ENCODE measurements around the gene SLC22A16.

The SLC22A16 gene

DNA sequence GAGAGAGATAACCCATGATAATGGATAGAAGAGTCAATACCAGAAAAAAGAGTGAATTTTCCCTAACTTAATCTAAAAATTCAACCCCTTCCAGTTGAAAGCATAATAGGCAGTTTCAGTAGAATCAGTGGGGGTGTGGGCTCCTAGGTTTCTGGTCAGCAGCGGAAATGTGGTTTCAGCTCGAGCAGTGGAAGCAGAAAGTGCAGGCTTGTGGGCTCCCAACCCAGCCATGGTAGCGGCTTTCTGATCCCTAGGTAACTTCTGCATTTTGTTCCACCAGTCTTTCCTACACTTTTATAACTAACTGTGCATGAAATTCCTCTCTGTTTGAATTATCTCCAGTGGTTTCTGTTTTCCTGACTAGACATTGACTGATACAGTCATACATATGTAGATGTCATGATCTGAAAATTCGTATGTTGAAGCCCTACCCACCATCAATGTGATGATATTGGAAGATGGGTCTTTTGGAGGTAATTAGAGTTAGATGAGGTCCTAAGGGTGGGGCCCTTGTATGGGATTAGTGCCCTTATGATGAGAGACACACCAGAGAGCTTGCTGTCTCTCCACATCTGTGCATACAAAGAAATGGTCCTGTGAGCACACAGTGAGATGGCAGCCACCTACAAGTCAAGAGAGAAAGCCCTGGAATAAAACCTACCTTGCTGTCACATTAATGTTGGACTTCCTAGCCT, 54.5 kb downstream of the SLC22A16 start:
- DNase-seq = peak; percentile 82 to 96 (median 95)
- Histone ChIP-seq H3K9me3 (ENCODE audit: control extremely low read depth in 1 of 5, control insufficient read depth in 4 of 5, insufficient read depth in 2 of 5, low read depth in 1 of 5, low read length in 4 of 5) (peaks cover 0 to 10% (median 0%) of the 10 kb centered on the region in 5 experiments), H3K36me3 (ENCODE audit: control insufficient read depth in 4 of 4, insufficient read depth in 4 of 4, low read length in 3 of 4) (peaks cover 0 to 5% (median under 1%) of the 10 kb centered on the region in 4 experiments), H3K27me3 (replicated peaks in 2 of 5; ENCODE audit: control insufficient read depth in 4 of 5, insufficient read depth in 5 of 5, low read length in 4 of 5) (no peaks in the 10 kb centered on the region), H3K4me3 (ENCODE audit: control insufficient read depth in 1 of 7, extremely low read depth in 1 of 7, insufficient read depth in 4 of 7, low read depth in 2 of 7, low read length in 6 of 7) (peak overlapping the region in 1 of 7 experiments; percentile 46), H3K4me1 (ENCODE audit: control extremely low read depth in 1 of 4, control insufficient read depth in 4 of 4, insufficient read depth in 4 of 4, low read length in 3 of 4) (peaks cover 12 to 52% (median 29%) of the 10 kb centered on the region in 4 experiments), H3K27ac (ENCODE audit: insufficient read depth in 1 of 2, low read depth in 1 of 2, low read length in 2 of 2, poor library complexity in 1 of 2, severe bottlenecking in 2 of 2) (no peak overlapping the region)
- ChIA-PET CTCF (interaction anchor here (1.4 kb wide), 1 partner anchor 40 kb away, joined by 4 read pairs; no protein-coding TSS in a partner anchor), POLR2A (no interaction called here)
- WGBS (ENCODE audit: insufficient coverage) = 4% methylated on average over 3 of the region's 4 CpGs

DNA sequence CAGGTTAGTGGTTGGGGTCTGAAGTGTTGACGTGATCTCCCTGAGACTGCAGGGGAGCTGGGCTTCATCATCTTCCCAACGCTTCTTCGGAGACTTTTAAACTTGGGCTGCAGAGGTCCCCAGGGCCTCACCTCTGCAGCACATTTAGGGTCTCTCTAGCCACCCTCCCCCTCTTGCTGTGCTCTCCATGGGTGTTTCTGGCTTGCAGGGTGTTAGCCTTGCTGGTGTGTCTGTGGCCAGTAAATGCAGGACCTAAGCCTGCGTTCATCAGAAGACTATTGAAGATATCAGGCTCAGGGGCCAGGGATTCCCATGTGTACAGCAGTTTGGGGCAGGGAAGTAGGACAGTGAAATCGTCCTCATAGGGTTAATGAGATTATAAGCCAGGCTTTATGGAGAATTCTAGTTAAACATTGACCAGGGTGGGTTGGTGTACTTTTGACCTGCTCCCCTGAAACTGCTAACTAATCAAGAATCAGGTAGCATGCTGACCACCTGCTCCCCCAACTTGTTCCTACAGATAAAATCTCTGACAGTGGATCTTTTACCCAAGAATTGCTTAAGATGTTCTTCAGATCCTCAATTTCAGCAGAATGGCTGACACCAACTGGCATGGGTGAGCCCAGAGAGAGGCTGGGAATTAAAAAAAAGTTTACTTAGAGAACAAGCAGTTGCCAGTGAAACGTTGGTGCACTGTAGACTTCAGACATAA, 57.2 kb downstream of the SLC22A16 start:
- no peaks in the 10 kb centered on the region for H3K36me3 ChIP-seq (ENCODE audit: control insufficient read depth in 4 of 4, insufficient read depth in 4 of 4, low read length in 3 of 4)
- H3K27me3 ChIP-seq (replicated peaks in 2 of 5; ENCODE audit: control insufficient read depth in 4 of 5, insufficient read depth in 5 of 5, low read length in 4 of 5) = no peaks in the 10 kb centered on the region
- H3K27ac ChIP-seq (ENCODE audit: insufficient read depth in 1 of 2, low read depth in 1 of 2, low read length in 2 of 2, poor library complexity in 1 of 2, severe bottlenecking in 2 of 2) = no peak overlapping the region
- POLR2A ChIA-PET = no interaction called here
- WGBS (ENCODE audit: insufficient coverage) = 92% methylated on average over 6 of the region's 6 CpGs
- H3K4me3 ChIP-seq (ENCODE audit: control insufficient read depth in 1 of 7, extremely low read depth in 1 of 7, insufficient read depth in 4 of 7, low read depth in 2 of 7, low read length in 6 of 7) = no peak overlapping the region
- peaks cover 0 to 10% (median 0%) of the 10 kb centered on the region in 5 experiments for H3K9me3 ChIP-seq (ENCODE audit: control extremely low read depth in 1 of 5, control insufficient read depth in 4 of 5, insufficient read depth in 2 of 5, low read depth in 1 of 5, low read length in 4 of 5)
- CTCF ChIA-PET = no interaction called here
- peaks cover 12 to 71% (median 40%) of the 10 kb centered on the region in 4 experiments for H3K4me1 ChIP-seq (ENCODE audit: control extremely low read depth in 1 of 4, control insufficient read depth in 4 of 4, insufficient read depth in 4 of 4, low read length in 3 of 4)
- DNase-seq = no peak

DNA sequence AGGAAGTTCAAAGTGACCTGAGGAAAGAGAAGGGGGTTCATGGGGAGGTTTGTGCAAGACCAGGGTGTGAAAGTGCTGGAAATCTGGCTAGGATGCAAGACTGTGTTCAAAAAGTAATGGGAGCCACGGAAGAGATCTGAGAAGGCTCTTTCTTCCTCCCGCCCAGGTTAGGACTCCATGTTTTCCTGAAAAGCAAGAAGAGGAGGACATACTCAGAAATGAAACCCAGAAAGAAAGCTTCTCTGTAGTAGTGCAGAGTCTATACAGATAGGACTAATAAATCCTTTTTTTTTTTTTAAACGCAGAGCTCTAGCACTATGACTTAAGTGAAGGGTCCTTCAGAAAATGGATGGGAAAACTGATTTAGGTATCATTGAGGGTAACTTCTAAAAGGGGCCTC, 57.8 kb downstream of the SLC22A16 start:
- H3K36me3 ChIP-seq (ENCODE audit: control insufficient read depth in 4 of 4, insufficient read depth in 4 of 4, low read length in 3 of 4) = no peaks in the 10 kb centered on the region
- H3K9me3 ChIP-seq (ENCODE audit: control extremely low read depth in 1 of 5, control insufficient read depth in 4 of 5, insufficient read depth in 2 of 5, low read depth in 1 of 5, low read length in 4 of 5) = peaks cover 0 to 10% (median 0%) of the 10 kb centered on the region in 5 experiments
- no peak overlapping the region for H3K27ac ChIP-seq (ENCODE audit: insufficient read depth in 1 of 2, low read depth in 1 of 2, low read length in 2 of 2, poor library complexity in 1 of 2, severe bottlenecking in 2 of 2)
- peaks cover 10 to 65% (median 36%) of the 10 kb centered on the region in 4 experiments for H3K4me1 ChIP-seq (ENCODE audit: control extremely low read depth in 1 of 4, control insufficient read depth in 4 of 4, insufficient read depth in 4 of 4, low read length in 3 of 4)
- no peak overlapping the region for H3K4me3 ChIP-seq (ENCODE audit: control insufficient read depth in 1 of 7, extremely low read depth in 1 of 7, insufficient read depth in 4 of 7, low read depth in 2 of 7, low read length in 6 of 7)
- WGBS (ENCODE audit: insufficient coverage) = 100% methylated on average over 2 of the region's 3 CpGs
- ChIA-PET CTCF (no interaction called here), POLR2A (no interaction called here)
- H3K27me3 ChIP-seq (replicated peaks in 2 of 5; ENCODE audit: control insufficient read depth in 4 of 5, insufficient read depth in 5 of 5, low read length in 4 of 5) = no peaks in the 10 kb centered on the region
- no peak for DNase-seq

DNA sequence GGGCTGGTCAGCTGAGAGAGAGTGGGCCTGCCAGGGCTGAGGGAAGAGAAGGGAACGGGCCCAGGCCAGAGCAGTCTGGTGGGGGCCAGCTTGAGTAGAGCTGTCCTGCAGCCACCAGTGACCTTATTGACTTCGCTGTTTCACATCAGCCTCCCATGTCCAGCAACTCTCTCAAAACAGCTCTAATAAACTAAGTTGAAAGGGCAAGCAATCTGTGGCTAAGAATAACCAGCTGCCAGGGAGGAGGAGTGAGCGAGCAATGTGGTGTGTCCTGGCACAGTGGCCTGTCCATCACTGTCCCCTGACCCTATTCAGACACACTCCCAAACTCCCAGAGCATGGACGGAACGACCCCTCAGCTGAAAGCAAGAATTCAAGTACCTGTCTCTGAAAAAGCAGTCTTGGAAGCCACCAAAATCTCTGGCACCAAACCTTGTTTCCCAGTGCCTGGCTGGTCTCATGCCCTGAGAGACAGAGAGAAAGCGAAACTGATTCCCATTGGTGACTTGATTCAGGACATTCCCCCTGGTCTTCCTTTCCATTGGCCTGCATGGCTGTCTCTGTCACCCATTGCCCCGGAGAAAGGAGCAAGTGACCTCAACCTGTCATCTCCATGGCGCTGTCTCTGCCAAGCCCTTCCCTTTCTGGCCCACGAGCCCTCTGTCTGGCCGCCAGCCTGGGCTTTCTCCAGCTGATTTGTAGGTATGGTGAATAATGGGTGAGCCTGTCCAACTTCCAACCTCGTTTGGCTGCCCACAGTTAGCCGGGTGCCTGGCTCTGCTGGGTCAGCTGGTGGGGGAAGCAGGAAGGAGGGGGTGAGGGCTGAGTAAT, 61.1 kb downstream of the SLC22A16 start, which contains the start of gene DDO:
Gene DDO, minus strand, starts transcription at position 490 of the 831 bp plus-strand sequence. CDS start 2,113 bp downstream, outside the sequence.
- H3K4me1 ChIP-seq (ENCODE audit: control extremely low read depth in 1 of 4, control insufficient read depth in 4 of 4, insufficient read depth in 4 of 4, low read length in 3 of 4) = peaks cover 3 to 38% (median 23%) of the 10 kb centered on the region in 4 experiments
- no peaks in the 10 kb centered on the region for H3K9me3 ChIP-seq (ENCODE audit: control extremely low read depth in 1 of 5, control insufficient read depth in 4 of 5, insufficient read depth in 2 of 5, low read depth in 1 of 5, low read length in 4 of 5)
- POLR2A ChIA-PET = no interaction called here
- DNase-seq = peak; percentile 55 to 84 (median 71)
- CTCF ChIA-PET = interaction anchor here (0.8 to 1.7 kb wide), 3 partner anchors 13 to 237 kb away, joined by 3 to 6 read pairs (median 5); no protein-coding TSS in a partner anchor
- H3K4me3 ChIP-seq (ENCODE audit: control insufficient read depth in 1 of 7, extremely low read depth in 1 of 7, insufficient read depth in 4 of 7, low read depth in 2 of 7, low read length in 6 of 7) = peak within 1 kb of the TSS in 4 of 7 experiments; percentile 38 to 83 (median 53)
- H3K36me3 ChIP-seq (ENCODE audit: control insufficient read depth in 4 of 4, insufficient read depth in 4 of 4, low read length in 3 of 4) = peaks cover 0 to 10% (median 0%) of the 10 kb centered on the region in 4 experiments
- no peaks in the 10 kb centered on the region for H3K27me3 ChIP-seq (replicated peaks in 2 of 5; ENCODE audit: control insufficient read depth in 4 of 5, insufficient read depth in 5 of 5, low read length in 4 of 5)
- WGBS (ENCODE audit: insufficient coverage) = 47% methylated on average over 10 of the region's 12 CpGs
- H3K27ac ChIP-seq (ENCODE audit: insufficient read depth in 1 of 2, low read depth in 1 of 2, low read length in 2 of 2, poor library complexity in 1 of 2, severe bottlenecking in 2 of 2) = peak within 1 kb of the TSS; percentile 0 to 73

DNA sequence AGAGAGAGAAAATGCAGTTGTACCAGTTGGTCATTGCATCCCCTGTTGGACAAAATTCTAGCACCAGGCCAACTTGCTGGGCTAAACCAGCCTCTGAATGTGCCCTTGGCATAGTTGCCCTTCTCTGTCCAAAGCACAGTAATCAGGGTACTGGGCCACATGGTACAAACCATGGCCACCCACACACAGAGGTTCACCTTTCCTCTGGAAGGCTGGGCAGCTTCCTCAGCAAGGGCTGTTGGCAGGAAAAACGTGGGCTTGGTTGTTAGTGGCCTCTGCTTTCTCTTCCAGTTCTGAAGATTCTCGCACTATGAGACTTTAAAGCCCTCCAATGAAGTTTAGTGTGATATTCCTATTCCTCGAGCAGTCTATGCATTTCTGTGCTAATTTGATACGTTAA, 61.7 kb downstream of the SLC22A16 start:
- peaks cover 0 to 32% (median 18%) of the 10 kb centered on the region in 4 experiments for H3K4me1 ChIP-seq (ENCODE audit: control extremely low read depth in 1 of 4, control insufficient read depth in 4 of 4, insufficient read depth in 4 of 4, low read length in 3 of 4)
- H3K36me3 ChIP-seq (ENCODE audit: control insufficient read depth in 4 of 4, insufficient read depth in 4 of 4, low read length in 3 of 4) = peaks cover 0 to 10% (median 0%) of the 10 kb centered on the region in 4 experiments
- H3K27me3 ChIP-seq (replicated peaks in 2 of 5; ENCODE audit: control insufficient read depth in 4 of 5, insufficient read depth in 5 of 5, low read length in 4 of 5) = no peaks in the 10 kb centered on the region
- H3K4me3 ChIP-seq (ENCODE audit: control insufficient read depth in 1 of 7, extremely low read depth in 1 of 7, insufficient read depth in 4 of 7, low read depth in 2 of 7, low read length in 6 of 7) = peak overlapping the region in 2 of 7 experiments; percentile 53 to 83
- CTCF ChIA-PET = interaction anchor here (1.1 to 1.7 kb wide), 2 partner anchors 12 to 25 kb away, joined by 5 to 6 read pairs; no protein-coding TSS in a partner anchor
- H3K27ac ChIP-seq (ENCODE audit: insufficient read depth in 1 of 2, low read depth in 1 of 2, low read length in 2 of 2, poor library complexity in 1 of 2, severe bottlenecking in 2 of 2) = no peak overlapping the region
- DNase-seq = no peak
- 83% methylated on average over 2 of the region's 4 CpGs for WGBS (ENCODE audit: insufficient coverage)
- POLR2A ChIA-PET = interaction anchor here (0.6 kb wide), 1 partner anchor 951 kb away, joined by 5 read pairs; no protein-coding TSS in a partner anchor
- no peaks in the 10 kb centered on the region for H3K9me3 ChIP-seq (ENCODE audit: control extremely low read depth in 1 of 5, control insufficient read depth in 4 of 5, insufficient read depth in 2 of 5, low read depth in 1 of 5, low read length in 4 of 5)

DNA sequence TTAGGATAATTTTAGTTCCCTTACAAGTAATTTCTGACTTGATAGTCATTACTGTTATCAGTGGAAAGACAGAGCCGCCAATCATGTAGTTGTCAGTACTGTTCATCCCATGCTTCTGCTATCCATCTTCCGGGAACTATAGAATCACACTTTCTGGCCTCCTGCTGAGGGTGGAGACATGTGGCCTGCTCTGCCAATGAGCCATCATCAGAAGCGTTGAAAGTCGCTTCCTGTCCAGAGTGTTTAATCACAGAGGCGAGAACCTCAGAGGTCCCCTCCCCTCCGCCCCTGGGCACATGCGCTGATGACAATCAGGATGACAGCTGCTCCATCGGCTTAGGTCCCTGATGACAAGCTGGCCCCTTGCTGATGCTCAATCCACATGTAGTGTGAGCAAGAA, 64.1 kb downstream of the SLC22A16 start:
- Histone ChIP-seq H3K27me3 (replicated peaks in 2 of 5; ENCODE audit: control insufficient read depth in 4 of 5, insufficient read depth in 5 of 5, low read length in 4 of 5) (no peaks in the 10 kb centered on the region), H3K36me3 (ENCODE audit: control insufficient read depth in 4 of 4, insufficient read depth in 4 of 4, low read length in 3 of 4) (peaks cover 0 to 18% (median 0%) of the 10 kb centered on the region in 4 experiments), H3K4me1 (ENCODE audit: control extremely low read depth in 1 of 4, control insufficient read depth in 4 of 4, insufficient read depth in 4 of 4, low read length in 3 of 4) (peaks cover 0 to 22% (median 12%) of the 10 kb centered on the region in 4 experiments), H3K4me3 (ENCODE audit: control insufficient read depth in 1 of 7, extremely low read depth in 1 of 7, insufficient read depth in 4 of 7, low read depth in 2 of 7, low read length in 6 of 7) (no peak overlapping the region), H3K9me3 (ENCODE audit: control extremely low read depth in 1 of 5, control insufficient read depth in 4 of 5, insufficient read depth in 2 of 5, low read depth in 1 of 5, low read length in 4 of 5) (no peaks in the 10 kb centered on the region), H3K27ac (ENCODE audit: insufficient read depth in 1 of 2, low read depth in 1 of 2, low read length in 2 of 2, poor library complexity in 1 of 2, severe bottlenecking in 2 of 2) (no peak overlapping the region)
- ChIA-PET POLR2A (no interaction called here), CTCF (no interaction called here)
- no peak for DNase-seq
- 95% methylated on average over 8 of the region's 8 CpGs for WGBS (ENCODE audit: insufficient coverage)

Measured in common myeloid progenitor, CD34-positive (primary cell).